Skin of body (tissue), 2 donors: ENCODE results near the gene RHBDL2. TPM values are rescaled to one million over a fixed set of nuclear protein-coding genes. Genes with fewer than 3 reads are reported as not detected.
"Not testable (repeated sequence)": the region's sequence is repeated elsewhere in the genome, so short reads cannot be mapped to it uniquely, and the experiment has no call there.

Experiments used
- DNase-seq: peaks from one replicate; lab custom pipeline; 2025; lab: John Stamatoyannopoulos, UW
- total RNA-seq: library from RNA; depleted of rRNA; stranded (reverse); fragments of >200 nt; gene quantifications from one replicate; pipeline ENCODE4 v1.2.3, GENCODE V29; 2014

Gene RHBDL2
- total RNA-seq, 1 donor from 2014 or later = 2.2 TPM

DNA sequence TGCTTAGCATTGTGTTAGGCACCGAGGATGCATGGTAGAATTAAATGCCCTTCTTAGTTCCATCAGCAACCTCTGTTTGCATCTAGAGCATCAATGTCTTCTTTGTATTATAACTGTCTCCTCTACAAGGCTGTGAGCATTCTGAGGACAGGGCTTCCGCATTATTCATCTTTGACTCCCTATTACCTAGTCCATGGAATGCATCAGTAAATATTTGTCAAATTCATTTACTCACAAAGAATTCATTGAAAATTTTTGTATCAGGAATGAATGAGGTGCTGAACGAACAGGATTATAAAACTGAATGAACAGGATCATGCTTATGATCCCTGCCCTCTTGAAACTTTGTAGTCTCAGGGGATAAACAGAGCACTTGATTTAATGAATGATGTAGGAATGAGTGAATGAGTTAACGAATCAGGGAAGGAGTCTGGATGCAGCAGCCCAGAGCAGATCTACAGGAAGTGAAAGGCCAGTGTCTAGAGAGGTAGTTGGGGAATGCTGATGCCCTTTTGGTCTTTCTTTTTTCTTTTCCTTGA is 2.8 kb downstream of the RHBDL2 start:
- DNase-seq = no peak

DNA sequence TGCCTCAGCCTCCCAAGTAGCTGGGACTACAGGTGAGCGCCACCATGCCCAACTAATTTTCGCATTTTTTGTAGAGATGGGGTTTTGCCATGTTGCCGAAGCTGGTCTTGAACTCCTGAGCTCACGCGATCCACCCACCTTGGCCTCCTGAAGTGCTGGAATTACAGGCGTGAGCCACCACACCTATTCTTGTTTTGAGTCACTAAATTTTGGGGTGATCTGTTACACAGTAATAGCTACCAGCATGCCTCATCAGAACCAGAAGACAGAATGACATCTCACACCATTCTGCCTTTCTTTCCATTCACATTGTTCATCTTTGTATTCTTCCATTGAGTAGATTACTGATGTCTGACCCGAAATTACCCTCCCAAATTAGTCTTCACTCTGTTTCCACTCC is 9.1 kb downstream of the RHBDL2 start:
- no peak for DNase-seq

DNA sequence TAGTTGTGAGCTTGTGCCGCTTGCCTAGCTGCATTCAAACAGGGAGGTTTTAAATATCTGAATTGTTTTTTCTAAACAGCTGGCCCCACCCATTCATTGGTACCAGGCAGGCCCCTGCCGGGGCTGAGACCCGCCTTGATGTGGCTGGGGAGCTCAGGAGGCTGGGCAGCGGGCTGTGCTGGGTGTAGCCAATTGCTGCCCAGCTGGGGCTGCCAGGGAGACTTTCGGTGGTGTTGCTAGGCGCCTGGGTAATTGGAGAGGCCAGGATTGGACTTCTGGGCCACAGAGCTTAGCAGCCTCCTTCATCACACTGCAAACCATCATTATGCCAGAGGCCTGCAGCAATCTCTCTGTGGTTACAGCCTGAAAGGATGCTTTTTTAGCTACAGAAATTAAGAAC is 12.2 kb downstream of the RHBDL2 start:
- DNase-seq = no peak

DNA sequence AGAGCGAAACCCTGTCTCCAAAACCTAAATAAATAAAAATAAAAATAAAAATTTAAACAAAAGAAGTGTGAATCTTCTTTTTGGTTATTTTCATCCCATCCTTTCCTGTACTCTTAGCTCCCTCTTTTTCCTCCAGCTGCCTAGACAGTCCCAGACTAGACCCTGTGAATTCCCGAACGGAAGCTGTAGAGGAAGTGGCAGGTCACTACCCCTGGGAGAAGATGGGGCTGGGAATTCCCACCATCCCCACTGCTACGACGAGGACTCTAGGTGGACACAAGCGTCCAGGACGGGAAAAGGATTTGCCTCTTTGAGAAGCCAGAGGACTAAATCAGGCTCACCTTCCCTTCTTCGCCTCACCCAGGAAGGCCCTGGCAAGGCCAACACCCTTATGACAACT is 12.6 kb downstream of the RHBDL2 start:
- DNase-seq = no peak

DNA sequence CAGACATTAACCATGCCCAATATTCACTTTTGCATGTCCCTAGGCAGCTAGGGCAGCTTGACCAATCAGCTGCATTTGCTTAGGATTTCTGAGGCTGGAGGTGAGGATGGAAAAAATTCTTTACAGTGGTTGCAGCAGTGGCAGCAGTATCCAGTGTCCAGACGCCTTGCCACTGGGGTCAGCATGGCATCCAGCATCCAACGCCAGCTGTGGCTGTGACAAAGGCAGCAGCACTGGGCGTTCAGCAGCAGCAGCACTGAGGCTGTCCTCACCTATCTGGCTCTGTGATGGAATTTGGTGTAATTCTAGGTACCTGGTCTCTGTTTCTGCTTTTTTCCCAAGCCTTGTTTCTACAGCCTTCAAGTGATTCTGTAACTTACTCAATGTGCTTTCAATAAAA is 15.5 kb downstream of the RHBDL2 start:
- no peak for DNase-seq

DNA sequence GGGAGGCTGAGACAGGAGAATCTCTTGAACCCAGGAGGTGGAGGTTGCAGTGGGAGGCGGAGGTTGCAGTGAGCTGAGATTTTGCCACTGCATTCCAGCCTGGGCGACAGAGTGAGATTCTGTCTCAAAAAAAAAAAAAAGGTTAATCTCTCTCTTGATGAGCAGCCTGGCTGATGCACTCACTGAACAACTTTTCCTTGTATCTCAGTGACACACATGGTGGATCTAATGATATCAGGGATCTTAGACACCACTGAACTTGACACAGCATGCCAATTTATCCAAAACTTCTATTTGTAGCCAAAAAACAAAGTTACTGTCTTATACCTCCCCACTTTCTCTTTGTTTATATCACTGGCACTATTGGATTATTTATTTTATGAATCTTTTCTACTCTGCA is 16.2 kb downstream of the RHBDL2 start:
- no peak for DNase-seq

DNA sequence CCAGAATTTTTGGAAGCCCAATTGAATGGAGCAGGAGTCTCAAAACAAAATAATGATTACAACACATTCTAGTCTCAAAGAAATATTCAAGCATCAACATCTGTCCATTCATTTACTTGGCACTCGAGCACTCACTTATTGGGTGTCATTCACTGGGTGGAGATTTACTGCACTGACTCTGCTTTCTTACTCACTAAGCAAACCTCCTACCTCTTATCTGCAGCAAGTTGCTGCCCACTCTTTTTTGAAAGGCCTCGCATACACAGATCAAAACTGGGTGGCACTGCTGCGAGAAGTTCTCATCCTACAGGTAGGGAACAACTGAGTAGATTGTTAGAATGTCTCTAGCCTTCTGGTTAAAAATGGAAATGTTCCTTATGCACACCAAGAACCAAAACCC is 18.0 kb downstream of the RHBDL2 start:
- DNase-seq = no peak

DNA sequence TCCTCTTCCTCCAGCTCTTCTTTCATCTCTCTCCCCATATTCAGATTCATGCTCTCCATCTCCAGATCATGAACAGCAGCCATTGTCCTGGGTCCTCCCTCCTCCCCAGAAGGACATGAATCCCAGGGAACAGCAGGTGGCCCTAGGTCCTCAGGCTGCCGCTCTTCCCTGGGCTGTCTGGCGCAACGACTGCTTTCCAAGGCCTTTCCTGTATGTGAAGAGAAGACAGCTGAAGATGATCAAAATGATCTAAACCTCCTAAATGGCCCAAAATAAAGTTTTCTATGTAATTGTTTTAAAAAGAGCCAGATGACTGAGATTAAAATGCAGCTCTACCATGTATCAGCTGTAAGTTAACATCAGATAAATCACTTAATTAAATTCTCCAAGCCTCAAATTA is 22.5 kb downstream of the RHBDL2 start:
- no peak for DNase-seq

DNA sequence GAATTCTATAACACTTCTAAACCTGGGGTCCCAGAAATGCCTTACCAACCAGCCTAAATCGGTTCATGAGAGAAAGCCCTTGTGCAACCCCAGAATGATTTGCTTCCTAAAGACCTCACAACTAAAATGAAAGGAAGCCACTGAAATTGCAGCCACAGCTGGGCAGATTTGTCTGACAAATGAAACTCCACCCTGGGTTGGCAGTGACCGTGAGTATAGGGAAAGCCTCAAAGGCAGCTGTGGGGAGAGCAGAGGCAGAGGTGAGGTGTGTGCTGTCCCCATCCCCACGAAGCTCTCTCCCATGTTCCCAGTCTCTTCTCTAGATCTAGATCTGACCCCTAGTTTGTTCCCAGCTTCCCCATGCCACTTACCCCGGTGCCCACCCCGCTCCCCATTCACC is 23.1 kb downstream of the RHBDL2 start:
- no peak for DNase-seq

DNA sequence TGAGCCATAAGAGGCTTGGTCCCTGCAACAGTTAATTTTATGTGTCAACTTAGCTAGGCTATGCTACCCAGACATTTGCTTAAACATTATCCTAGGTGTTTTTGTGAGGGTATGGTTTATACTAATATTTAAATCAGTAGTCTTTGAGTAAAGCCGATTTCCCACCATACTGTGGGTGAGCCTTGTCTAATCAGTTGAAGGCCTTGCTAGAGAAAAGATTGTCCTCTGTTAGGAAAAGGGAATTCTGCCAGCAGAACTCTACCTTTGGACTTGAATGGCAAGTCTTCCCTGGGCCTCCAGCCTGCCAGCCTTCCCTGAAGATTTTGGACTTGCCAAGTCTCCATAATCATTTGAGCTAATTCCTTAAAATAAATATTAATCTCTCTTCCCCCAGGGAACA is 23.9 kb downstream of the RHBDL2 start:
- DNase-seq = no peak

DNA sequence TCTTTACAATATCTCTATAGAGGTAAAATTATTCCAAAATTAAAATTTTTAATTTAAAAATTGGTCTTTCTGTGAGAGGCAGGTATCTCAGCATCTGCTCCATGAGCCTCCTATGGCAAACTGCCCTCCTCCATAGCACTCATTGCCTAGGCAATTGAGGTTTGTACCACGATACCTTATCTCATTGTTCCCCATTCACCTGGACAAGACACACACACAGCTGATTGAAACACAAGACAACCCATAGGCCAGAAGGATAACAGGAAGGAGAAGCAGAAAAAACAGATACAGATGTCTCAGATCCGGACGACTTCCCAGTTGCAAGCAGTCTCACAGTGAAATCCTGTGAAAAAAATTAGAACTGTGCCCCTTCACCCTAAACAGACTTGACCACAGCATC is 24.3 kb downstream of the RHBDL2 start:
- DNase-seq = no peak

DNA sequence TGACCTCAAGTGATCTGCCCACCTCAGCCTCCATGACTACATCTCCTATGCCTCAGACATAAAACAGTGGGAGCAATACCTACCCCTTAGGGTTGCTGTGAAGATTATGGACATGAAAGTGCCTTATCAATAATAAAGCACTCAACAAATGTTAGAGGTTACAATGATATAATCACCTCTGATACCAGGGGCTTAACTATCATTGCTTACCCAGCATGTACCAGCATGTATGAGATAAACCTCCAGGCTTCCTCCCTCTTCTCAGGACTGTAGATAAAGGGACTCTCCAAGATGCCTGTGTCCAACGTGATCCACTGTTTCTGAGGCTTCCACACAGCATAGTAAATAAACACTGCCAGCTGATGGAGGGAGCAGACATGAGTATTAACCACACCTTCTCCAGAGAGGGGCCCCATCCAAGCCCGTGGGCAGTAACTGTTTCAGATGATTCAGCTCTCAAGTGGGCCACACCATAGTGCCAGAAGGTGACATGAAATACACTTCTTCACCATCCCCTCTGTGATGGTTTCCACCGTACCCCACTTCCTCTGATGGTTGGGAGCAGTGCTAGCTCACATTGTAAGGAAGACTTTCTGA is 26.2 kb downstream of the RHBDL2 start:
- DNase-seq = no peak

DNA sequence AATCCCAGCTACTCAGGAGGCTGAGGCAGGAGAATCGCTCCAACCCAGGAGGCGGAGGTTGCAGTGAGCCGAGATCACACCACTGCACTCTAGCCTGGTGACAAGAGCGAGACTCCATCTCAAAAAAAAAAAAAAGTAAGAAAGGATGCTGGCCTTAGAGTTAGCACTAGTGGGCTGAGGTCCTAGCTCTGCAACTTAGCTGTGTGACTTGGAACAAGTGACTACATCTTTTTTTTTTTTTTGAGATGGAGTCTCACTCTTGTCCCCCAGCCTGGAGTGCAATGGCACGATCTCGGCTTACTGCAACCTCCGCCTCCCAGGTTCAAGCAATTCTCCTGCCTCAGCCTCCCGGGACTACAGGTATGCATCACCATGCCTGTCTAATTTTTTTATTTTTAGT is 26.7 kb downstream of the RHBDL2 start:
- DNase-seq = not testable (repeated sequence)

DNA sequence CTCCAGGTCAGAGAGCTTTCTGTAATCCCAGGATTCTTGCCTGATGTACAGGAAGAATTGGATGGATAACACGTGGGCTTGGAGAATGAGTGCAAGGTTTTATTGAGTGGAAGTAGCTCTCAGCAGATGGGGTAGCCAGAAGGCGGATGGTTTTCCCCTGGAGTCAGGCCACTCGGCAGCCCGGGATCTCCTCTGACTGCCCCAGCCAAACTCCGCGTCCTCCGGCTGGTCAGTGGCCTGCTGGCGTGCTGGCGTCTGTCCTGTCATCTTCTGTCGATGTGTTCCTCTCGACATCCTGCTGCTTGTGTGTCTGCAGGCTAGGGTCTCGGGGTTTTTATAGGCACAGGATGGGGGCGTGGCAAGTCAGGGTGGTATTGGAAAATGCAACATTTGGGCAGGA is 32.8 kb downstream of the RHBDL2 start:
- DNase-seq = no peak

DNA sequence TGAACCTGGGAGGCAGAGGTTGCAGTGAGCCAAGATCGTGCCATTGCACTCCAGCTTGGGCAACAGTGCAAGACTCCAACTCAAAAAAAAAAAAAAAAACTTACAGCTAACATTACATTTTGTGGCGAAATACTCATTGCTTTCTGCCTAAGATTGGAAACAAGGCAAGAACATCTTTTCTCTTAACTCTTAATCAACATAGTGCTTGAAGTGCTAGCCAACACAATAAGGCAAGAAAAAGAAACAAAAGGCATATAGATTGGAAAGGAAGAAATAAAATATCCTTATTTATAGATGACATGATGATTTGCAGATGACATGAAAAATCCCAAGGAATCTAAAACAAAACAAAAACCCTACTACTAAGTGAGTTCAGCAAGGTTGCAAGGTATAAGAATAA is 35.6 kb downstream of the RHBDL2 start:
- no peak for DNase-seq

DNA sequence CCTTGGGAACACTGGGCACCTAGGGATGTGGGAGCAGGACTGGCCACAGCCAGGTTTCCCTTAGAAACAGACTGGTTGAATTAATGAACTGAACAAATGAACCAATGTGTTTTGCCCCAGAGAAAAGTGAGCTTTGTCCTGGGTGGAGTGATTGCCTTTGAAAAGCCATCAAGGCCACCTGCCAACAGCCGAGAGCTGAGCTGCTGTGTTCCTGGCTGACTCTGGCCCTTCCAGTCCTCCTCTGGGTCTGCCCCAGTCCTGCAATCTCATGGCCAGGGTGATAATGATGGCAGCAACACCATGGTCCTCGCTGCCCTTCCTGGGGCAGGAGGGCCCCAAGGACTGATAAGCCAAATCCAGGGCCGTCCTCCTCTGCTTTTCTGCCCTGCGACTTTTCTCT is 42.1 kb downstream of the RHBDL2 start:
- no peak for DNase-seq

DNA sequence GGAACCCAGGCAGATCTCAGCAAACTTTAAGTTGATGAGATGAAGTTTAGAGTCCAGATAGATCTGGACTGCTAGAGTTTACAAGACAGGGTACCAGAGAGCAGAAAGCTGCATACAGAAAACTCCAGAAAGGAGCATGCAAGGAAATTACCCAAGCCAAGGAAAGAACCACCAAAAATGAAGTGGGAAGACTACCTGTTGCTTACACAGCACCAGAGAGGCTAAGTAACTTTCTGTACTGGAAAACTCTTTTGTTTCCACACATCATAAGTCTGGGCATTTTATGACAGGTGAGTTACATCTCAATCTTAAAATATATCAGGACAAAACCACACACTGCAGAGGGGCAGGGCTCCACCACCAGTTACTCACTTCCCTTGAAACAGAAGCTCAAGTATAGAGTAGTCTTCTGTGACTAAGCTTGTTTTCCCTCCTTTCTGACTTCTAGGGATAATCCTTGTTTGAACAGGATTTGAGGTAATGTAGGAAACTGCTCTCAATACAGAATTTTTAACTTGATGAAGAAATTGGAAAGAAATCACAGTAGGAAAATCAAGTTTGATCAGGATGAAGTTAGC is 42.9 kb downstream of the RHBDL2 start:
- no peak for DNase-seq

DNA sequence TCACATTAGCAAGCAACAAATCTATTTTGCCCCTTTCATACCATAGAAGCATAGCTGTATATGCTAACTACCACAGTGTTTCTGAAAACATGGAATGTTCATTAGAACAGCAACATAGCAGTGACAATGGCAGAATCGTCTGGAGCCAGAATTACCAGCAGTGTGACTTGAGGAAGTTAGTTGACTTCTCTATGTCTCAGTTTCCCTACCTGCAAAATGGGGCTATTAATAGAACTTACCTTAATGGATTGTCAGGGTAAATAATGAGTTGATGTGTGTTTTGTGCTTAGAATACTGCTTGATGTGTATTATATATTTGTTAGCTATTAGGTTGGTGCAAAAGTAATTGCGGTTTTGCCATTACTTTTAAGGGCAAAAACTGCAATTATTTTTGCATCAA is 45.5 kb downstream of the RHBDL2 start:
- no peak for DNase-seq

DNA sequence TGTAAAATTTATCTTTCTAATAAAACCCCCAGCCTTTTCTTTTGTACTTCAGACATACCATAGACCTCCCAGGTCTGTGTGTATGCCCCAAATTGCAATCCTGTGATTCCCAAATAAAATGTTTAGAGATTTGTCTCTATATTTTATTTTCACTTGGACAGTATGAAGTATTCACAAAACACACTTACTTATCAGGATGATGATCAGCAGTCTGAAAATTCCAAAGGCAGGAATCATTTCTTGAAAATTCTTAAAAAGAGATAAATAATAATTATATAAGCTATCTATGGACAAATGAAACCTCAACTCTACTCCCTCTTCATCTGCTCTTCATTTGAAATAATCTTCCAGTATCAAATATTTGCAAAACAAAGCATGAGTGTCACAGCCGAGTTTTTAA is 48.7 kb downstream of the RHBDL2 start:
- no peak for DNase-seq

DNA sequence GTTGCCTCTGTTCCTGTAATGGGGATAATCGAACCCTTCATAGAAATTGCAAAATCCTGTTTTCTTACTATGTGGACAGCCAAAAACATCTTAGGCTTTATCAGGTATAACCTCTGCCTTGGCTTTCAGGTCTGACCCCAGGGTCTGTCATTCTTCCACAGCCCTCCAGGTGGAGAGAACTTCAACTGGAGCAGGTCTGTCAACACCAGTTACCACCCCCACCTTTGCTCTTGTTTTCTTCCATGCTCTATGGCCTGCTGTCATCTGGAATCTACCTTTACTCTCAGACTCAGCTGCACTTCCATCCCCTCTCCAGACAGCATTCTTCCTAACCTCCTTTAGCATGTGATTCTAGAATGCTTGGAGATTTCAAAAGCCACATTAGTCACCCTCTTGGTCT is 49.9 kb downstream of the RHBDL2 start:
- no peak for DNase-seq

DNA sequence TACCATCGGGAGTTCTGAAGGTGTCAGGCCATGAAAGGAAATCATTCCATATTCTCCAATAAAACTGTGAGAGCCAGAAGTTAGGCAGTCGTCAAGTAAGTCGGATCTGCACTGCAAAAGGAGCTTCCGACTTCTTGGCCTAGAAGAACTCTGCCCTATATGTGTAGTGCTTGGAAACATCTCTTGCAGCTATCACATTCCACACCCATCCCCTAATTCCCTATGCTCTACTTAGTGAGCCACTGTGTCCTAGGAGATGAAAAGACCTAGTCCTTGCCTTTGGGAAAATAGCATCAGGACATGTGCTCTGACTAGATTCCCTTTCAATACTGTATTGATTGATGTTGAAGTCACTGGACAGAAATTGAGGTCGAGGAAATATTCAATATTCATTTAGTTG is 52.0 kb downstream of the RHBDL2 start:
- DNase-seq = no peak

DNA sequence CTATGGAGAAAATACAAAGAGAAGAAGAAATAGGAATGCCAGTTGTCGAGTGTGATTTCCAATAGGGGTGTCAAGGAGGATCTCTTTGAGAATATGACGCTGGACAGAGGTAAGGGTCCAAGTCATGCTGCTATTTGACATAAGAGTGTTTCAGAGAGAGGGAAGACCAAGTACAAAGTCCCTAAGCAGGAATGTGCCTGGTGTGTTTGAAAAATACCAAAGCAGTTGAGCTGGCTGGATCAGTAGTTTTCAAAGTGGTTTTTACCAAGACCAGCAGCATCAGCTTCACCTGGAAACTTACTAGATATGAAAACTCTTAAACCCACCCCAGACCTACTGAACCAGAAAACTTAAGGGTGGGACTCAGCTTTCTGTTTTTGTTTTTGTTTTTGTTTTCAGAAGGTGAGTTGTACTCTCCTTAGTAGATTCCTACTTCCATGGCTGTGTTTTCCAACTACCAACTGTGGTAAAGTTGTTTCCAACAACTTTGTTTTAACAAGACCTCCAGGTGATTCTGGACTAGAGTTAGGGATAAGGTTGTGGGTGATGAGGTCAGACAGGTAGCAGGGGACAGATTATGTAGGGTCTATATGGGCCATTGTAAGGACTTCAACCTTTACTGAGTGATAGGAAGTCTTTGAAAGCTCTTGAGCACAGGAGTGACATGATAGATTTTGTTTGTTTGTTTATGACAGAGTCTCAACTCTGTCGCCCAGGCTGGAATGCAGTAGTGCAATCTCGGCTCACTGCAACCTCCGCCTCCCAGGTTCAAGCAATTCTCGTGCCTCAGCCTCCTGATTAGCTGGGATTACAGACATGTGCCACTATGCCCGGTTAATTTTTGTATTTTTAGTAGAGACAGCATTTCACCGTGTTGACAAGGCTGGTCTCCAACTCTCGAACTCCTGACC is 53.0 kb downstream of the RHBDL2 start:
- no peak for DNase-seq

DNA sequence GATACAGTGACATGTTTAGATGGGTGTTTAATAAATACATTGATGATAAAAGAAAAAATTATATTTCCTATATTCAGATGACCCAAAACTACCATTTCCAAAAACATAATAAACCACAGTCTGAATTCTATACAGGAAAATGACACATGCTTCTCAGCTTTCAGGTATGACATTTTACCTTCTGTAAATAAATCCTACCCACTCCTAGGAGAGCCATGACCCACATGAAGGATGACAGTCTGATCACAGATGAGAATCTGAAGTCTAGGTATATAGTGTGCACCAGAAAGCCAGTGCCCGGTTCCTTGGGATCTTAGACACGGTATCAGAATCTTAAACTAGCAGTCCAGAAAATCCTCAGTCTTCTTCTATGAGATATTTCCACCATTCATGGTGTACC is 56.5 kb downstream of the RHBDL2 start:
- no peak for DNase-seq
